ENCODE data around the gene NUDT3. TPM values are rescaled to one million over a fixed set of nuclear protein-coding genes. Genes with fewer than 3 reads are reported as not detected.

The NUDT3 gene
- total RNA-seq, 1 donor = 24.4 TPM

- peak; percentile 26 for DNase-seq (ENCODE audit: low read depth)
- no peak for TF ChIP-seq CTCF (IDR thresholded peaks at IDR 0.05; ENCODE audit: insufficient read depth, low read length)
- H3K4me3 ChIP-seq (ENCODE audit: low read depth, low read length) = peak overlapping the region; percentile 75
Measured at GRCh38 chr6:34238585-34239499, 153.6 kb downstream of the NUDT3 start.

GRCh38 chr6:34237722-34238584 is 154.5 kb downstream of the NUDT3 start:
- TF ChIP-seq CTCF (IDR thresholded peaks at IDR 0.05; ENCODE audit: insufficient read depth, low read length) = peak; percentile 26
- DNase-seq (ENCODE audit: low read depth) = no peak
- peak overlapping the region; percentile 75 for H3K4me3 ChIP-seq (ENCODE audit: low read depth, low read length)

GRCh38 chr6:34237316-34237721 is 155.2 kb downstream of the NUDT3 start:
- TF ChIP-seq CTCF (IDR thresholded peaks at IDR 0.05; ENCODE audit: insufficient read depth, low read length) = no peak
- H3K4me3 ChIP-seq (ENCODE audit: low read depth, low read length) = peak overlapping the region; percentile 75
- DNase-seq (ENCODE audit: low read depth) = no peak

GRCh38 chr6:34236443-34237315 is 155.8 kb downstream of the NUDT3 start, which contains the start of gene HMGA1:
TSS of gene HMGA1 (plus strand) at chr6:34236873. CDS start at chr6:34240781, 3,908 bp downstream.
- TF ChIP-seq CTCF (IDR thresholded peaks at IDR 0.05; ENCODE audit: insufficient read depth, low read length) = no peak
- peak within 1 kb of the TSS; percentile 75 for H3K4me3 ChIP-seq (ENCODE audit: low read depth, low read length)
- DNase-seq (ENCODE audit: low read depth) = peak; percentile 77

- DNase-seq (ENCODE audit: low read depth) = no peak
- H3K4me3 ChIP-seq (ENCODE audit: low read depth, low read length) = peak overlapping the region; percentile 68
- TF ChIP-seq CTCF (IDR thresholded peaks at IDR 0.05; ENCODE audit: insufficient read depth, low read length) = no peak
Measured at GRCh38 chr6:34236131-34236442, 156.4 kb downstream of the NUDT3 start.
